T-helper 22 cell (primary cell): ENCODE measurements around the gene DDX39A.
"Not testable (repeated sequence)": the region's sequence is repeated elsewhere in the genome, so short reads cannot be mapped to it uniquely, and the experiment has no call there.

Source experiments
- DNase-seq: peaks from one replicate; pipeline ENCODE4 v3.0.0-alpha.2; 2020; ENCODE audit warnings: low read depth

DDX39A gene

DNA sequence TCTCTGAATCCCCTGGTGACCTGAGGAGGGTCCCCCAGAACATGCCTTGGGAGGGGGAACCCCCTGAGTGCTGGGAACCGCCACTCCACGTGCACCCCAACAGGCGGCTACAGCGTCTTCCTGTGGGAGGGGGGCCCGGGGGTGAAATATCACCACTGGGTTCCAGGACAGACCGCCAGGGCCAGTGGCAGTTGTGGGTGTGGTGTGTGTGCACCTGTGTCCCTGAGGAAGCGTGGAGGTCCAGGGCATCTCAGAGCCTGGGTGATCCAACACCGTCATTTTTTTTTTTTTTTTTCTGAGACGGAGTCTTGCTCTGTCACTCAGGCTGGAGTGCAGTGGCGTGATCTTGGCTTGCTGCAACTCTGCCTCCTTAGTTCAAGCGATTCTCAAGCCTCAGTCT, 33.6 kb downstream of the DDX39A start:
- no peak for DNase-seq

GRCh38 chr19:14383661-14384555, 35.2 kb downstream of the DDX39A start:
- peak; percentile 79 for DNase-seq

DNA sequence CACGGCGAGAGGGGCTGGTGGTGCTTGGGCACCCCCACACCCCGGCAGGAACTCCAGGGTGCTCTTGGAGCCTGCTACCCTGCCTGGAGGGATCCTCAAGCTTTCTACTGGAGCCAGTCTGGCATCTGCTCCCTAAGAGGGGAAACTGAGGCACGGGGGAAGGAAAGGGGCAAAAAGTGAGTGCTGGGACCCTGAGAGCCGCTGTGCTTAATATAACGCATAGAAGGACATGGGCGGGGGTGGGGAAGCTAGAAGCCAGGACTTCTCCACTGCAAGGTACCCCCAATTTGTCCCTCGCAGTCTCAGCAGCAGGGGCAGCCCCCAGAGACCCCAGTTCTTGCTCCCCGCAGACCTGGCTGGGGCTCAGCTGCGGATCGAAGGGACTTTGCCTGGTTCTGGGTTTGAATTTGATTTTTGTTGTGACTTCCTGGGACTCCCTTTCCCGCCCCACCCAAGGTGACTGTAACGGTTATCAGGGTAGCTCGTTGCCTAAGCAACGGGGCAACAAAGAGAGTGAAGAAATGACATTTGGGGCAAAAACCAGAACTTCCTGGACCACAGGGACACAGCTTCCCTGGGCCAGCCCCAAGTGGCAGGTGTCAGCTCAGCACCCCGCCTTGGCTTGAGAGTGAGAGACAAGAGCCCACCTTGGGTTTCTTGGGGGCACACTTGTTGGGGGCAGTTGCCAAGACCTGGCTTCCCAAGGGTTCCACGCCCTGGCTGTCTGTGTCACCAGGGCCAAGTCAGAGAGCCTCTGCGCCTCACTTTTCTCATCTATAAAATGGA, 37.3 kb downstream of the DDX39A start:
- peak; percentile 80 for DNase-seq

- no peak for DNase-seq
Observed at GRCh38 chr19:14379294-14380065, 39.7 kb downstream of the DDX39A start.

DNA sequence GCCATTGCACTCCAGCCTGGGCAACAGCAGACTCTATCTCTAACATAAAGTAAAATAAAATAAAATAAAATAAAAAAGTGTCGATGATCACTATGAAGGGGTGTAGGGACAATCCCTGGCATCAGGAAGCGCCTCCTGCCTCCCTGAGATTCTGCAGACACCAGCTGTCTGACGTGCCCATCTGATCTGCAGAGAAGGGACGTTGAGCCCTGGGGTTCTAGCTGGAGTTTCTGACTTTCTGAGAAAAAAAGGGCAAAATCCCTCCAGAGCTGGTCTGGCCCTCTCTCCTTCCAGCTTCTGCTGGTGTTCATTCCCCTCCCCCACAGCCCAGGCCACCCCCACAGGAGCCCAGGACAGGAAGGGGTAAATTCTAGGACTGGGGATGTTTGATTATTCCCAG, 40.3 kb downstream of the DDX39A start:
- DNase-seq: no peak

- no peak for DNase-seq
Observed at GRCh38 chr19:14377883-14378328, 41.2 kb downstream of the DDX39A start.

DNA sequence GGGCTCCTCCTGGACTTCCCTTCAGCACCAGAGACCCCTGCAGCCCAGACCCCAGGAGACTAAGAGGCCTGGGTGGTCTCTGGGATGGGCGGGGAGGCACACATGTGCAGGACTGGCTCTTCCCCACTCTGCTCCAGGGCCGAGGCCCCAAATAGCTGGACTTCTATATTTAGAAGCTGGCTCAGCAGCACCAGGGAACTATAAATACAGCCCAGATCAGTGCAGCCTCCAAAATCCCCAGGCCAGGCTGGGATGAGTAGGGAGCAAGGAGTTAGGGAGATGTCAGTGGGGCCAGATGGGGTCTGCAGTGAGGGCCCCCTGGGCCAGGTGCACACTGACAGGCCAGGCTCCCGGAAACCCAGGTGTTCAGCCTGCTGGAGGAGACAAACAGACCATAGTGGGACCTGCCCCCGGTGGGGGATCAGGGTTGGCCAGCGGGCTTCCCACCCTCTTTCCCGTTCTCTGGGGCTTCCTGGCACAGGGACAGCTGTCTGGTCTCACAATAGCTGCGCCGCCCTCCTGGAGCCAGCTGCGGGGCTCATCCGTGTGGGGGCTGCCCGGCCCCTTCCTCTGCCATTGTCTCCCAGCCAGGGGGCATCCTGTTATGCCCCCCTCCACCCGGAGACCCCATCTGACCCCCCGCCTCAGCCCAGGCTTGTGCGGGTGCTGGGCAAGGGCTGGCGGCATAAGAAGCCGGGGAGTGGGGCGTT, 43.4 kb downstream of the DDX39A start:
- DNase-seq: no peak

DNA sequence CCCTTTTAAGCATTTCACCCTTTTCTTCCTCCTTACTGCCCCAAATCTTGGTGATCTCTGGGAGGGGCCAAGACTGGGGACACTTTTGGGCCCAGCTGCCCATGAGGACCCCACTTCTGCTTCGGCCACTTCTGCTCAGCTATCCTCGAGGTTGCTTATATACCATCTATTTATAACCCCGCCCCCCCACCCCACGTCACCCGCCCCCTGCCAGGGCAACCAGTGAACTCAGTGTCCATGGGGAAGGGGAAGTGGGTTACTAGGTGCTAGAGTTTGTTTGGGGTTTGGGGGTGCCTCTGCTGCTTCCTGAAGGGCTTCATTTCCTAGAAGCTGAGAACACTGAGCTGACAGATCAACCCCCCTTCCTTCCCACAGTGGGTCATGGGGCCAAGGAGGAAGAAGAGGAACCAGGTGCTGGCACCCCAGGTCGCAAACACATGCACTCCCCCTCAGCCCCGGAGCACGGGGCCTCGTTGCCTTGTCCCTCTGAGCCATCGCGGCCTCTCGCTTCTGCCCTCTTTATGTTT, 44.0 kb downstream of the DDX39A start:
- peak; percentile 81 for DNase-seq

- DNase-seq: not testable (repeated sequence)
Observed at GRCh38 chr19:14374313-14374712, 44.8 kb downstream of the DDX39A start.

GRCh38 chr19:14372384-14373077, 46.6 kb downstream of the DDX39A start:
- not testable (repeated sequence) for DNase-seq

DNA sequence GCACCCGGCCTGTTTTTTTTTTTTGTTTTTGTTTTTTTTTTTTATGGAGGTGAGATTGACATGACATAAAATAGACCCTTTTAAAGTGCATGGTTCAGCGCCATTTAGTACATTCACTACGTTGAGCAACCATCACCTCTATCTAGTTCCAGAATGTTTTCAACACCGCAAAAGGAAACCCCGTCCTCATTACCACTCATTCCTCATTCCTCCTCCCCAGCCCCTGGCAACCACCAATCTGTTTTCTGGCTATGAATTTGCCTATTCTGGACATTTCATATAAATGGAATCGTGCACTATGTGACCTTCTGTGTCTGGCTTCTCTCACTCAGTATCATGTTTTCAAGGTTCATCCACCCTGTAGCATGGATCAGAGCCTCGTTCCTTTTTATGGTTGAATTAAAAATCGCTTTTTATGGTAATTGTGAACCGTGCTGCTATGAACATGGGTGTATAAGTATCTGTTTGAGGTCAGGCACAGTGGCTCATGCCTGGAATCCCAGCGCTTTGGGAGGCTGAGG, 47.8 kb downstream of the DDX39A start:
- no peak for DNase-seq

GRCh38 chr19:14370940-14371280, 48.2 kb downstream of the DDX39A start:
- DNase-seq: no peak

- peak; percentile 60 for DNase-seq
Observed at GRCh38 chr19:14370169-14370939, 48.8 kb downstream of the DDX39A start.

DNA sequence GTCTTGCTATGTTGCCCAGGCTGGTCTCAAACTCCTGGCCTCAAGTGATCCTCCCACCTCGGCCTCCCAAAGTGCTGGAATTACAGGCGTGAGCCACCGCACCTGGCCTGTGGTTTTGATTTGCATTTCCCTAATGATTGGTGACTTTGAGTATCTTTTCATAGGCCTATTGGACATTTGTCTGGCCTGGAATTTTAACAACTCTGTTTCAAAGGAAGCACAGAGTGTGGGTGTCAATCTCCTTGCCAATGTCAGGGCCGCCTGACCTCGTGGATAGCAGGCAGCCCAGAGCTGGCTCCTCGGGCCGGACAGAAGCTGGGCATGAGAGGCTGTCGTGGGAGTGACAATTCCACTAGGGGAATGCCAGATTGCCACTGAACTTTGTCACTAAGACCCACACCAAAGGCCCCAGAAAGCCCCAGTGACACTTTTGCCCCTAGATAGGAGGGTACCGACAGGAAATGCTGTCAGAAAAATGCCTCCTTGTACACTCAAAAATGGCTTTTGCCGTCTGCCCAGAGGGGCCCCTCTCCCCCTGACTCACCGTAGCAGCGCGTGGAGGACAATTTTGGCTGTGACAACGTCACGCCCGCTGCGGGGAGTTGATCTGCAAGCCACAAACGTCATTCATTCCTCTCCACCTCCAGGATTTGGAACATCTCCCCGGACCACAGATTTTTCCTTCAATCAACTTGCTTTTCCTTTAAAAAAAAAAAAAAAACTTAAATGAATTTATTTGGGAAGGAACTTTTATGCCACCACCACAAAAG, 49.6 kb downstream of the DDX39A start:
- DNase-seq: peak; percentile 93

DNA sequence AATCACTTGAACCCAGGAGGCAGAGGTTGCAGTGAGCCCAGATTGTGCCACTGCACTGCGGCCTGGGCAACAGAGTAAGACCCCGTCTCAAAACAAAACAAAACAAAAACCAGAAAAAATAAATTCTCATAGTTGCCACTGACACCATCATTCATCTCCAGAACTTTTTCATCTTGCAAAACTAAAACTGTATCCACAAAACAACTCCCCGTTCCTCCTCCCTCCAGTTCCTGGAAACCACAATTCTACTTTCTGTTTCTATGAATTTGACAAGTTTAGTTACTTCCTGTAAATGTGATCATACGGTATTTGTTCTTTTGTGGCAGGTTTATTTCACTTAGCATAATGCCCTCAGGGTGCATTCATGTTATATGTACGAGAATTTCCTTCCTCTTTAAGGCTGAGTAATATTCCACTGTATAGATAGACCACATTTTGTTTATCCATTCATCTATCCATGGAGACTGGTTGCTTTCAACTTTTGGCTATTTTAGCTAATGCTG, 51.1 kb downstream of the DDX39A start:
- no peak for DNase-seq

- DNase-seq: no peak
Observed at GRCh38 chr19:14367016-14367415, 52.1 kb downstream of the DDX39A start.

- peak; percentile 77 for DNase-seq
Observed at GRCh38 chr19:14366529-14366928, 52.6 kb downstream of the DDX39A start.

- not testable (repeated sequence) for DNase-seq
Observed at GRCh38 chr19:14364098-14364443, 55.1 kb downstream of the DDX39A start.
